Thoracic aorta (tissue), 2 donors: ENCODE results near the gene MYLK. TPM values are rescaled to one million over a fixed set of nuclear protein-coding genes. Genes with fewer than 3 reads are reported as not detected.
A peak's percentile ranks its signal among the peaks of the same experiment; 100 is the strongest.

Experiments used
- ATAC-seq: fragments of 150-250 bp; one replicate; pipeline ENCODE4 v1.8.0; 2017; ENCODE audit warnings: low read depth; ENCODE audit not compliant: insufficient number of reproducible peaks, low FRiP score
- DNase-seq: peaks from one replicate; pipeline ENCODE4 v3.0.0-alpha.2; 2020; ENCODE audit warnings: low spot score
- H3K27ac ChIP-seq, 2 donors: fragments of 200-600 bp; sonication (generic); 1 replicate in 1 of 2; 2 replicates in 1 of 2; pipeline ENCODE4 v1.5.1; 2016; ENCODE audit warnings: mild to moderate bottlenecking in 2 of 2, moderate library complexity in 2 of 2
- H3K27me3 ChIP-seq: fragments of 200-600 bp; sonication (generic); replicated peaks from 2 replicates; pipeline ENCODE4 v1.6.0; 2016; ENCODE audit warnings: mild to moderate bottlenecking; ENCODE audit not compliant: insufficient read depth
- H3K36me3 ChIP-seq: fragments of 200-600 bp; sonication (generic); one replicate; pipeline ENCODE4 v1.5.1; 2016
- H3K4me1 ChIP-seq, 2 donors: fragments of 200-600 bp; sonication (generic); 1 replicate in 1 of 2; 2 replicates in 1 of 2; pipeline versions ENCODE4 v1.5.1 to v1.6.0; 2016; ENCODE audit warnings: low read depth in 2 of 2, mild to moderate bottlenecking in 1 of 2; ENCODE audit not compliant: control insufficient read depth in 1 of 2
- H3K4me3 ChIP-seq: fragments of 200-600 bp; sonication (generic); 2 replicates; pipeline ENCODE4 v1.5.1; 2016; ENCODE audit warnings: mild to moderate bottlenecking
- H3K9me3 ChIP-seq: fragments of 200-600 bp; sonication (generic); 2 replicates; pipeline ENCODE4 v1.5.1; 2016
- total RNA-seq, 2 donors: library from RNA; depleted of rRNA; stranded (reverse); fragments of >200 nt; gene quantifications; one replicate each; pipeline versions ENCODE4 v1.1.0 to v1.2.3, GENCODE V29; 2016
- TF ChIP-seq, protein P1 (sequence below): fragments of 200-600 bp; sonication (generic); IDR thresholded peaks from one replicate; pipeline ENCODE4 v1.5.1; 2019; ENCODE audit warnings: antibody characterized with exemption

The MYLK gene
- total RNA-seq, 2 donors from 2014 or later, result 483 to 563 TPM

DNA sequence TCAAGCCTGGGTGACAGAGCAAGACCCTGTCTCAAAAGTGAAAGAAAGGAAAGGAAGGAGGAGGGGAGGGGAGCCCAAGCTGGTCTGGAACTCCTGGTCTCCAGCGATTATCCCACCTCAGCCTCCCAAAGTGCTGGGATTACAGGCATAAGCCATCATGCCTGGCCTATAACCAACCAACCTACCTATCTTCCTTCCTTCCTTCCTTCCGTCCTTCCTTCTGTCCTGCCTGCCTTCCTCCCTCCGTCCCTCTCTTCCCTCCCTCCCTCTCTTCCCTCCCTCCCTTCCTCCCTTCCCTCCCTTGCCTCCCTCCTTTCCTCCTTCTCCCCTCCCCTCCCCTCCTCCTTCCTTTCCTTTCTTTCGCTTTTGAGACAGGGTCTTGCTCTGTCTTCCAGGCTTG, 242.6 kb downstream of the MYLK start:
- Histone ChIP-seq H3K9me3 (no peaks in the 10 kb centered on the region), H3K4me1 (peaks cover 17 to 60% of the 10 kb centered on the region in 2 donors), H3K4me3 (no peak overlapping the region), H3K36me3 (peaks cover 71% of the 10 kb centered on the region), H3K27me3 (no peaks in the 10 kb centered on the region), H3K27ac (peak overlapping the region; percentile 58 to 83)
- DNase-seq (no peak), ATAC-seq (no peak)
- TF ChIP-seq, protein P1, sequence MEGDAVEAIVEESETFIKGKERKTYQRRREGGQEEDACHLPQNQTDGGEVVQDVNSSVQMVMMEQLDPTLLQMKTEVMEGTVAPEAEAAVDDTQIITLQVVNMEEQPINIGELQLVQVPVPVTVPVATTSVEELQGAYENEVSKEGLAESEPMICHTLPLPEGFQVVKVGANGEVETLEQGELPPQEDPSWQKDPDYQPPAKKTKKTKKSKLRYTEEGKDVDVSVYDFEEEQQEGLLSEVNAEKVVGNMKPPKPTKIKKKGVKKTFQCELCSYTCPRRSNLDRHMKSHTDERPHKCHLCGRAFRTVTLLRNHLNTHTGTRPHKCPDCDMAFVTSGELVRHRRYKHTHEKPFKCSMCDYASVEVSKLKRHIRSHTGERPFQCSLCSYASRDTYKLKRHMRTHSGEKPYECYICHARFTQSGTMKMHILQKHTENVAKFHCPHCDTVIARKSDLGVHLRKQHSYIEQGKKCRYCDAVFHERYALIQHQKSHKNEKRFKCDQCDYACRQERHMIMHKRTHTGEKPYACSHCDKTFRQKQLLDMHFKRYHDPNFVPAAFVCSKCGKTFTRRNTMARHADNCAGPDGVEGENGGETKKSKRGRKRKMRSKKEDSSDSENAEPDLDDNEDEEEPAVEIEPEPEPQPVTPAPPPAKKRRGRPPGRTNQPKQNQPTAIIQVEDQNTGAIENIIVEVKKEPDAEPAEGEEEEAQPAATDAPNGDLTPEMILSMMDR, result no peak

DNA sequence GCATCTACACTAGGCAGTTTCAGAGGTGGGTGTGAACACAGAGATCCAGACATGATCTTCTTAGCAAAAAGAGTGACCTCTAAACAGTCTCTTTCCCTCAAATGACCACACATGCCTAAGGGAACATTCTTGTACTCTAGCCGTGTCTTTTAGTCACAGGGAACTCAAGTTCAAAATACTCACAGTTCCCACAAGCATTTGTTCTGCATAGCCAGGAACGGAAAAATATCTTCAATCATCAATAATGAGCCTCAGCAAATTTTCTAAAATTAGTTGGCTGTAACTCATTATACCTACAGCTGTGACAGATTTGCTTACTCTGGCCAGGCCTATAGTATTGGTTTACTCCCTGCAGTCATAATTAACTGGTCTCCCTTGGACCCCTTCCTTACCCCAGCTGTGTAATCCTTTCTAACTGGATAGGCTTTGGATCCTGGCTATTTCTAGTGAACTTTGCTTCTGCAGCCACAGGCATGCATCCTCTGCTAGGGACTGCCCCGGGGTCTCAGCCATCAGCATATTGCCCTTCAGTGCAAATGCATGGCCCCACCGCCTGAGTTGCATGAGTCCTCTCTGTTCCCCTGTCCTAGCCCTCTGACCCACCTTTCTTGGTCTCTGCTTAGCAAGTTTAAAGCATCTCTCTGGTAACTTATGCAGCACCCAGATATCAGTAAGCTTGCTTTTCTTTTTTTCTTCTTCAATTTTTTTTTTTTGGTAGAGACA, 243.2 kb downstream of the MYLK start:
- Histone ChIP-seq H3K27ac (peak overlapping the region; percentile 58 to 83), H3K4me1 (peaks cover 17 to 63% of the 10 kb centered on the region in 2 donors), H3K36me3 (peaks cover 68% of the 10 kb centered on the region), H3K4me3 (no peak overlapping the region), H3K27me3 (no peaks in the 10 kb centered on the region), H3K9me3 (no peaks in the 10 kb centered on the region)
- TF ChIP-seq, protein P1, result no peak
- ATAC-seq (no peak), DNase-seq (no peak)

DNA sequence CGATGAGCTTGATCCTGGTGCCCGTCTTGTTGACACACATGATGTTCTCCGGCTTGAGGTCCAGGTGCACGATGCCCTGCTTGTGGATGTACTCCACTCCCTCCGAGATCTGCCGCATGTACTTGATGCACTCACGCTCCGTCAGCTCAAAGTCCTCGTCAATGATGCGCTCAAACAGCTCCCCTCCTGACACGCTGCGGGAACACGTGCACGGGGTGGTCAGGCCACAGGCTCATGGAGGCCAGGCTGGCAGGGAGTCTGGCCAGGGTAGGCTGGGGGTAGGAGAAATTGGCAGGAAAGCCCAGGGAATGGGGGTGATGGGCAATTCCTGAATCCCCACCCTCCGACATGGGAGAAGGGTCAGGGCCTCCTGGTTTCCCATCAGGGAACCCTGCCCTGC, 243.8 kb downstream of the MYLK start:
- Histone ChIP-seq H3K4me1 (peaks cover 17 to 63% of the 10 kb centered on the region in 2 donors), H3K36me3 (peaks cover 62% of the 10 kb centered on the region), H3K4me3 (no peak overlapping the region), H3K9me3 (no peaks in the 10 kb centered on the region), H3K27ac (peak overlapping the region; percentile 55 to 58), H3K27me3 (no peaks in the 10 kb centered on the region)
- TF ChIP-seq, protein P1, result no peak
- no peak for DNase-seq
- no peak for ATAC-seq

DNA sequence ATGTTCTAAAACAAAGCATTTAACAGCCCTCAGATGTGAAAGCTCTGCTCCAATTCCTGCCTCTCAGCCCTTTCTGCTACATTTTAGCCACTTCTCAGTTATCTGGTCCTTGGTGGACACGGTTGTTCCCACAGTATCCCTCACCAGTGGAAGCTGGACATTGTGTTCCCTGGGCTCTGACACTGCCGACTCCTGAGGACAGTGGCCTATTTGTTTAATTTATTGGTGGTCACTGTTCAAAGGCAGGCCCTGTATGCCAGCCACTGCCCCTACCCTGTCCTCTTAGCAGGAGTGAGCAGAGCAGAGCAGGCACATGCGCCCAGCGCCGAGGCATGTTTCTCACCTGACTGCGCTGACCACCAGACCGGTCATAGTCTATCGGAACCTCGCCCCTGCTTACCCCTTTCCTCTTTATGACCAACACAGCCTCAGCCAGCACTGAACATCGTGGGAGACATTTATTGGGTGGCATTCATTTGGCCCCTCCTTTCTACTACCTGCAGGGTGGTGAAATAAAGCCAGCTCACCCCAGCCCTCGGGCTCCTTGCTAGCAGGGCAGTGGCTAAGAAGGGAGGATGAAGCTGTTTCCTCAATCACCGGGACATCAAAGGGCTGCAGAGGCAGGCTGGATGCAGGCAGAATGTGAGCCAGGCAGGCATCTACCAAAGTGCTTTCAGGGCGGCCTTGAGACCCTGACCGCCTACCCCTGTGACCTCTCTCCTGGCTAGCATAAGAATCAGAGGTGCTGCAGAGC, 245.0 kb downstream of the MYLK start:
- H3K9me3 ChIP-seq, result no peaks in the 10 kb centered on the region
- ATAC-seq (no peak), DNase-seq (no peak)
- TF ChIP-seq, protein P1, result no peak
- H3K36me3 ChIP-seq, result peaks cover 68% of the 10 kb centered on the region
- H3K4me1 ChIP-seq, result peaks cover 22 to 63% of the 10 kb centered on the region in 2 donors
- H3K4me3 ChIP-seq, result no peak overlapping the region
- no peaks in the 10 kb centered on the region for H3K27me3 ChIP-seq
- H3K27ac ChIP-seq, result peak overlapping the region; percentile 34 to 72

DNA sequence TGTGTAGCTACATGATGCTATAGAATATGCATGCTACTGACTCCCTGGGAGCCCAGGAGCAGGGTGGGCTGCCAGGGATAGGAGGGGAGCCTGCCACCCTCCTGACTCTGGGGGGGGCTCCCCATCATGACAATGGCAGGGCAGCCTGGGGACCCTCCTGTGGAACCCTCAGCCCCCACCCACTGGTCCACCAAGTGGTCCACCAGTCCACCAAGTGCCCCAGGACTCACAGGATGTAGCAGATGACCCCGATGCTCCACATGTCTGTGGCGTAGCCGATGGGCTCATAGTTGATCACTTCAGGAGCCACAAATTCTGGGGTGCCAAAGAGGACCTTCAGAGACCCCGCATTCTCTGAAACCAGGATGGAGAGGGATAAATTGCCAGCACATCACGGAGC, 246.3 kb downstream of the MYLK start:
- no peaks in the 10 kb centered on the region for H3K27me3 ChIP-seq
- TF ChIP-seq, protein P1, result no peak

More for the DNA sequence above, 246.3 kb downstream of the MYLK start:
- DNase-seq (no peak), ATAC-seq (no peak)
- H3K9me3 ChIP-seq, result no peaks in the 10 kb centered on the region
- H3K27ac ChIP-seq, result peak overlapping the region; percentile 21 to 72
- H3K4me1 ChIP-seq, result peaks cover 32 to 63% of the 10 kb centered on the region in 2 donors
- no peak overlapping the region for H3K4me3 ChIP-seq
- H3K36me3 ChIP-seq, result peaks cover 71% of the 10 kb centered on the region
